GM04503 (cell line): ENCODE data around the gene C16orf54.
"Not testable (repeated sequence)": the region's sequence is repeated elsewhere in the genome, so short reads cannot be mapped to it uniquely, and the experiment has no call there.

Source experiments
- DNase-seq: peaks from one replicate; pipeline ENCODE4 v3.0.0-alpha.2; 2012; ENCODE audit warnings: low read depth

Gene C16orf54

GRCh38 chr16:29745853-29746345 is at the start of gene C16orf54:
Gene C16orf54 (minus strand): TSS chr16:29745990. CDS start chr16:29744951, 1,039 bp downstream.
- no peak for DNase-seq

DNA sequence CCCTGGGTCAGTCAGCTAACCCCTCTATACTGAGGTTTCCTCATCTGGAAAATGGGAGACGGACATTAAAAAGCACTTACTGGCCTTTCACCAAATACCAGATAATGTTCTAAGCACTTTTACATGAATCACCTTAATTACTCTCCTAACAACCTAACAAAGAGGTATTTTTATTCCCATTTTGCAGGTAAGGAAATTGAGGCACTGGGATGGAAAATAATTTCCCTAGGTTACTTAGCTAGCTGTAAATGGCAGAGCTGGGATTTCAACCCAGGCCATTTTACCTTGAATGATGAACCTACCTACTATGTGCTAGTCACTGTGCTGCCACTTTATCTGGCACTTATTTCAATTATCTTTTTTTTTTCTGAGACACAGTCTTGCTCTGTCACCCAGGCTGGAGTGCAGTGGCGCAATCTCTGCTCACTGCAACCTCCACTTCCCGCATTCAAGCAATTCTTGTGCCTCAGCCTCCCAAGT is 48.5 kb upstream of the C16orf54 start:
- no peak for DNase-seq

GRCh38 chr16:29793153-29793552 is 47.4 kb upstream of the C16orf54 start:
- not testable (repeated sequence) for DNase-seq

- no peak for DNase-seq
Observed at GRCh38 chr16:29791845-29792807, 46.3 kb upstream of the C16orf54 start.

DNA sequence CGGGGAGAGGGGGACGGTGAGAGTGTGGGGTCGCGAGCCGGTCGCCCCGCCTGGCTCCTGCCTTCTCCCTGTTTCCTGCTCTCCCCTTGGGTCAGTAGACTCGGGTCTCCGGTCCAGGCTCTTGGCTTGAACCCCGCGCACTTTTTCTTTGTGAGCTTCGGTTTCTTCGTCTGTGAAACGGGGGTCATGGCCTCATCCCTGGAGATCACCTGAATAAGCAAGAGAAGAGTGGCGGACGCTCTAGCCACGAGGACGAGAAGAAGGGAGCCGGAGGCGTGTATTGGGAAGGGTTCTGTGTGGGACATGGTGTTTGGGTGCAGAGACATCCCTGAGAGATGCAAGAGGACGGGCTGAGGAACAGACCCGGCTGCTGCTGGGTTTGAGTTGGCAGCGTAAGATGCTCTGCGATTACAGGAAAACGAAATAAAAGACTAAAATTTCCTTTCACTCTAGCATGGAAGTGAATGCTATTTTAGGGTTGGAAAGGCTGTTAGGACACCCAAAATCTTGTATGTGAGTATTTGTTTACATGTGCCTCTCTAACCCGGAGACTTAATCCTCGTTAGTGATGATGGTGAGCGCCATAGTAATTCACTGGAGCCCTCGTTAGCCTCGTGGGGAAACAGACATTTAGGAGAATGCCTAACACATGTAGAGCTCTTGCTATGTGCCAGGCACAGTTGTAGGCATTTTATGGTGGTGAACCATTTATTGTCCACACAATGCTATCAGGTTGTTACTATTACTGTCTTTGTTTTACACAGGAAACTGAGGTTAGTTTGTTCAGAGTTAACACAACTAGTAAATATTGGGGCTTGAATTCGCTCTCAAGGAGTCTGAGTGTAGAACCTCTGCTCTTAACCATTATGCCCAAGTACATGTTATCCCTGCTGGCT is 45.4 kb upstream of the C16orf54 start:
- no peak for DNase-seq

DNA sequence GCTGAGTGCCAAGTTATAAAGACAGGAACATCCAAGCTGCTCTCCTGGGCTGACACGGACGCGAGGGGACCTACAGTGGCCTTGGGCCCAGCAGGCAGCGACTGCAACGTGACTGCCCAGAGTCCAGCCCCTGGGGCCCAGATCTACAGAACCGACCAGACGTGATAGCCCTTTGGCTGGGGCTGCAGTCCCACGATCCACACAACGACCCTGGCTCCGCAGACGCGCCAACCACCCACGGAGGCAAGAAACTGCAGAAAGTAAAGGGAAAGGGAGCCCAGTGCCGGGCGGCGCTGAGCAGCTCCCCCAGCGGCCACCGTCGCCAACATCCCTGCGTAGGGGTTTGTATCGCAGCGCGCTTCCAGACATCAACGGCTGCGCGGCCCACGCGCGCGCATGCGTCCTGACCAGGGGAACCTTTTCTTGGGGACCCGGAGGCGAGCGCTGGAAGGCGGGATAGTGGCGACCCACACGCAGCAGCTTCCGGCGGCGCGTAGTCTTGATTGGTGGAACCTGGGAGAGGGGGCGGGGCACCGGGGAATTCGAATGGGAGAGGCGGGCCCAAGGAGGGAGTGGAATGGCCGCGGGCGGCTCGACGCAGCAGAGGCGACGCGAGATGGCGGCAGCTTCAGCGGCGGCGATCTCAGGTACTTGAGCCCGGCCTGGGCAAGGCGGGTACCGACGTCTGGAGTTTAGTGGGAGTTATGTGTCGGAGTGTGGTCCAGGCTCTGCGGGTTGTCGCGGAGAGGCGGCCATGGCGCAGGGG is 44.6 kb upstream of the C16orf54 start, which contains the start of gene KIF22:
TSS of gene KIF22 (plus strand) at position 569 of the 766 bp plus-strand sequence. CDS start at position 578, 9 bp downstream.
- peak; percentile 89 for DNase-seq

GRCh38 chr16:29789775-29790182 is 44.0 kb upstream of the C16orf54 start:
- DNase-seq = no peak

DNA sequence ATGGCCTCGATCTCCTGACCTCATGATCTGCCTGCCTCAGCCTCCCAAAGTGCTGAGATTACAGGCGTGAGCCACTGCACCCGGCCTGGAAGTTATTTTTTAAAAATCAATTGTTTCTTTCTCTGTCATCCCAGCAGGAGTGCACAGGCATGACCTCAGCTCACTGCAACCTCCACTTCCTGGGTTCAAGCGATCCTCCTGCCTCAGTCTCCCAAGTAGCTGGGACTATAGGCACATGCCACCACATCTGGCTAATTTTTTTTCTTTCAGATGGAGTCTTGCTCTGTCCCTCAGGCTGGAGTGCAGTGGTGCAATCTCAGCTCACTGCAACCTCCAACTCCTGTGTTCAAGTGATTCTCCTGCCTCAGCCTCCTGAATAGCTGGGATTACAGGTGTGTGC is 41.4 kb upstream of the C16orf54 start:
- not testable (repeated sequence) for DNase-seq

DNA sequence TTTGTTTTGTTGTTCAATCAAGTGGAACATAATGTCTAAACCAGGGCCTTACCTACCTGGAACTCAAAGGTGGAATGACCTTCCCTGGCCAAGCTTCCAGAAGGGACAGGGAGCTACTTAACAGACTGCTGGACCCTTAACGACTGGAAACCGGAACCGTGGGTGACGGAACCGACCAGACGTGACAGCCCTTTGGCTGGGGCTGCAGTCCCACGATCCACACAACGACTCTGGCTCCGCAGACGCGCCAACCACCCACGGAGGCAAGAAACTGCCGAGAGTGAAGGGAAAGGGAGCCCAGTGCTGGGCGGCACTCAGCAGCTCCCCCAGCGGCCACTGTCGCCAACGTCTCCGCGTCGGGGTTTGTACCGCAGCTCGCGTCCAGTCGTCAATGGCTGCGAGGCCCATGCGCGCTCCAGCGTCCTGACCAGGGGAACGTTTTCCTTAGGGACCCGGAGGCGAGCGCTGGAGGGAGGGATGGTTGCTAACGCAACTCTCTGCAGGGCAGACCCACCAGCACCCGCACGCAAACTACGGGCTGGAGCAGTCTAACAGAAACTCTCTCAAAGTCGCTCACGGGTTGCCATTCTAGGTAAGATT is 39.2 kb upstream of the C16orf54 start:
- DNase-seq = no peak

- DNase-seq = no peak
Observed at GRCh38 chr16:29784157-29784556, 38.4 kb upstream of the C16orf54 start.

DNA sequence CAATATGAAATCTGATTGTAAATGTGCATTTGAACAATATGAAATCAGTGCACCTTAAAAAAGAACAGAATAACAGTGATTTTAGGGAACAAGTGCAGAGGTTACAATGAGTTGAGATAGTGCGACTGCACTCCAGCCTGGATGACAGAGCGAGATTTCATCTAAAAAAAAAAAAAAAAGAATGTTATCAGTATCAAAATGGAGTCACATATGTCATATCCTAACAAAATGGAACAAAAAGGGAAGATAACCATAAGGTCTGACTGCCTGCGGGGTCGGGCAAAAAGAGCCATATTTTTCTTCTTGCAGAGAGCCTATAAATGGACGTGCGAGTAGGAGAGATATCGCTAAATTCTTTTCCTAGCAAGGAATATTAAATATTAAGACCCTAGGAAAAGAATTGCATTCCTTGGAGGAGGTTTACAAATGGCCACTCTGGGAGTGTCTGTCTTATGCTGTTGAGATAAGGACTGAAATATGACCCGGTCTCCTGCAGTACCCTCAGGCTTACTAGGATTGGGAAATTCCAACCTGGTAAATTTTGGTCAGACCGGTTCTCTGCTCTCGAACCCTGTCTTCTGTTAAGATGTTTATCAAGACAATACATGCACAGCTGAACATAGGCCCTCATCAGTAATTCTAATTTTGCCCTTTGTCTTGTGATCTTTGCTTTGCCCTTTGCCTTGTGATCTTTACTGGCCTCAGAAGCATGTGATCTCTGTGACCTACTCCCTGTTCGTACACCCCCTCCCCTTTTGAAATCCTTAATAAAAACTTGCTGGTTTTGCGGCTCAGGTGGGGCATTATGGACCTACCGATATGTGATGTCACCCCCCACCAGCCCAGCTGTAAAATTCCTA is 37.5 kb upstream of the C16orf54 start:
- DNase-seq = not testable (repeated sequence)

GRCh38 chr16:29779474-29779873 is 33.7 kb upstream of the C16orf54 start:
- no peak for DNase-seq

- DNase-seq = no peak
Observed at GRCh38 chr16:29777576-29778350, 32.0 kb upstream of the C16orf54 start, which contains the start of gene ZG16. Gene ZG16 (plus strand): TSS chr16:29778256. CDS start chr16:29779267, 1,011 bp downstream.

GRCh38 chr16:29775742-29776408 is 30.1 kb upstream of the C16orf54 start:
- DNase-seq = no peak

DNA sequence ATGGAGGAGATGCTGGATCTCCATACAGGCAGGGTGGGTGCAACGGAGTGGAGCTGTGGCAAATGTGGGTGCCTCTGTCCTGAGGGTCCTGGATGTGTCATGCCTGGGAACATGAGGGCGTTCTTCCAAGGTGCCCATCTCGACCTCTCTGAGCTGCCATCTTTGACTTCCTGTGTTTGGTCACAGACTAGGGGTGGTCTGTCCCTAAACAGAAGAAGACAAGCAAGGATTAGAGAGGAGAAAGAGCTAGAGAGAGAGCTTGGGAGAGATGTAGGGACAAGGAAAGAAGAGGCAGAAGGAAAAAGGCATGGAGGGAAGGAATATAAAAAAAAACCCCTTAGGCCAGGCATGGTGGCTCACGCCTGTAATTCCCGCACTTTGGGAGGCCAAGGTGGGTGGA is 28.9 kb upstream of the C16orf54 start:
- no peak for DNase-seq

DNA sequence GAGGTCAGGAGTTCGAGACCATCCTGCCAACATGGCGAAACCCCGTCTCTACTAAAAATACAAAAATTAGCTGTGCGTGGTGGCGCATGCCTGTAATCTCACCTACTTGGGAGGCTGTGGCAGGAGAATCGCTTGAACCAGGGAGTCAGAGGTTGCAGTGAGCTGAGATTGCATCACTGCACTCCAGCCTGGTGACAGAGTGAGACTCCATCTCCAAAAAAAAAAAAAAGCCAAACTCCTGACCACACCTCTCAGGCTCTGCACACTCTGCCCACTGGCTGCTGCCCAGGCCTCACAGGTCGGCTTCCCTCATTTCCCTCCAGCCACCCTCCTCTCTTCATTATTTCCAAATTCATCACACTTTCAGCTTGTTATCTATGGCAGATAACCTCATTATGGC is 26.5 kb upstream of the C16orf54 start:
- DNase-seq = not testable (repeated sequence)

GRCh38 chr16:29770250-29770929 is 24.6 kb upstream of the C16orf54 start:
- no peak for DNase-seq

GRCh38 chr16:29769507-29769906 is 23.7 kb upstream of the C16orf54 start:
- DNase-seq = no peak
